Esophagus squamous epithelium (tissue), 5 donors: ENCODE results near the gene P4HTM. TPM values are rescaled to one million over a fixed set of nuclear protein-coding genes. Genes with fewer than 3 reads are reported as not detected.

ENCODE experiments used
- DNase-seq: peaks from one replicate; lab custom pipeline; 2025; lab: John Stamatoyannopoulos, UW
- H3K27ac ChIP-seq, 4 donors: fragments of 200-600 bp; sonication (generic); one replicate each; pipeline ENCODE4 v1.5.1; 2016 to 2019; ENCODE audit warnings: mild to moderate bottlenecking in 1 of 4
- H3K27me3 ChIP-seq, 4 donors: fragments of 200-600 bp; sonication (generic); 1 replicate in 3 of 4; 2 replicates in 1 of 4; pipeline versions ENCODE4 v1.5.1 to v1.6.0; 2017 to 2021; ENCODE audit warnings: antibody characterized with exemption in 1 of 4
- H3K36me3 ChIP-seq, 3 donors: fragments of 200-600 bp; sonication (generic); one replicate each; pipeline ENCODE4 v1.5.1; 2016 to 2019
- H3K4me1 ChIP-seq, 3 donors: fragments of 200-600 bp; sonication (generic); one replicate each; pipeline ENCODE4 v1.5.1; 2017 to 2019
- H3K4me3 ChIP-seq, 4 donors: fragments of 200-600 bp; sonication (generic); 1 replicate in 3 of 4; 2 replicates in 1 of 4; pipeline ENCODE4 v1.5.1; 2016 to 2019; ENCODE audit warnings: mild to moderate bottlenecking in 2 of 4, moderate library complexity in 1 of 4
- H3K9me3 ChIP-seq, 3 donors: fragments of 200-600 bp; sonication (generic); one replicate each; pipeline ENCODE4 v1.5.1; 2016 to 2019
- POLR2A ChIP-seq, 4 donors: fragments of 450-650 bp; IDR thresholded peaks; one replicate each; pipeline ENCODE4 v1.6.1; 2017; ENCODE audit warnings: antibody characterized with exemption in 4 of 4, mild to moderate bottlenecking in 4 of 4, moderate library complexity in 3 of 4
- WGBS, 2 donors: methylation state at CpG; one replicate each; pipeline ENCODE4 v1.1.5; 2018; 5-methylcytosine and 5-hydroxymethylcytosine counted together
- intact Hi-C: fragments of 100-400 bp; cut with DNase I; formaldehyde crosslinking; loops from one replicate; pipeline ENCODE4 v1.15.0; 2022
- total RNA-seq, 4 donors: library from RNA; depleted of rRNA; stranded (reverse); fragments of >200 nt; gene quantifications; one replicate each; pipeline ENCODE4 v1.1.0, GENCODE V29; 2016
- TF ChIP-seq, protein P1 (sequence below), 6 experiments: fragments of 450-650 bp in 4 of 6; fragments of 200-600 bp in 2 of 6; sonication (generic) in 2 of 6; IDR thresholded peaks; one replicate each; pipeline ENCODE4 v1.5.1; 2016 to 2019; ENCODE audit warnings: antibody characterized with exemption in 6 of 6, mild to moderate bottlenecking in 4 of 6, moderate library complexity in 4 of 6
- donor health status: DM: yes; HTN: yes; CAD: no.

Gene P4HTM
- total RNA-seq, 4 donors from 2014 or later = 5.7 to 28.1 (median 16.7) TPM

GRCh38 chr3:48962340-48962739 lies 27.7 kb upstream of the P4HTM start:
- DNase-seq = no peak
- H3K27me3 ChIP-seq = no peaks in the 10 kb centered on the region
- peaks cover 7 to 80% (median 14%) of the 10 kb centered on the region in 3 donors for H3K36me3 ChIP-seq
- no peaks in the 10 kb centered on the region for H3K9me3 ChIP-seq
- H3K4me3 ChIP-seq = no peak overlapping the region
- no peak for TF ChIP-seq POLR2A (IDR thresholded peaks at IDR 0.05)
- TF ChIP-seq, protein P1, sequence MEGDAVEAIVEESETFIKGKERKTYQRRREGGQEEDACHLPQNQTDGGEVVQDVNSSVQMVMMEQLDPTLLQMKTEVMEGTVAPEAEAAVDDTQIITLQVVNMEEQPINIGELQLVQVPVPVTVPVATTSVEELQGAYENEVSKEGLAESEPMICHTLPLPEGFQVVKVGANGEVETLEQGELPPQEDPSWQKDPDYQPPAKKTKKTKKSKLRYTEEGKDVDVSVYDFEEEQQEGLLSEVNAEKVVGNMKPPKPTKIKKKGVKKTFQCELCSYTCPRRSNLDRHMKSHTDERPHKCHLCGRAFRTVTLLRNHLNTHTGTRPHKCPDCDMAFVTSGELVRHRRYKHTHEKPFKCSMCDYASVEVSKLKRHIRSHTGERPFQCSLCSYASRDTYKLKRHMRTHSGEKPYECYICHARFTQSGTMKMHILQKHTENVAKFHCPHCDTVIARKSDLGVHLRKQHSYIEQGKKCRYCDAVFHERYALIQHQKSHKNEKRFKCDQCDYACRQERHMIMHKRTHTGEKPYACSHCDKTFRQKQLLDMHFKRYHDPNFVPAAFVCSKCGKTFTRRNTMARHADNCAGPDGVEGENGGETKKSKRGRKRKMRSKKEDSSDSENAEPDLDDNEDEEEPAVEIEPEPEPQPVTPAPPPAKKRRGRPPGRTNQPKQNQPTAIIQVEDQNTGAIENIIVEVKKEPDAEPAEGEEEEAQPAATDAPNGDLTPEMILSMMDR (IDR thresholded peaks at IDR 0.05) = no peak
- 82 to 85% methylated on average over 2 of the region's 2 CpGs for WGBS, 2 donors
- H3K4me1 ChIP-seq = no peaks in the 10 kb centered on the region
- intact Hi-C loops = no loop called here
- H3K27ac ChIP-seq = no peak overlapping the region

- H3K9me3 ChIP-seq = no peaks in the 10 kb centered on the region
- no peaks in the 10 kb centered on the region for H3K27me3 ChIP-seq
- peaks cover 7 to 80% (median 19%) of the 10 kb centered on the region in 3 donors for H3K36me3 ChIP-seq
- intact Hi-C loops = no loop called here
- no peaks in the 10 kb centered on the region for H3K4me1 ChIP-seq
- TF ChIP-seq, protein P1 (IDR thresholded peaks at IDR 0.05) = no peak
- no peak for TF ChIP-seq POLR2A (IDR thresholded peaks at IDR 0.05)
- DNase-seq = no peak
- H3K27ac ChIP-seq = no peak overlapping the region
- WGBS, 2 donors = 81 to 91% methylated on average over 4 of the region's 4 CpGs
- H3K4me3 ChIP-seq = no peak overlapping the region
These were observed 27.1 kb upstream of the P4HTM start for GRCh38 chr3:48962939-48963338.

- intact Hi-C loops = no loop called here
- Histone ChIP-seq H3K27me3 (no peaks in the 10 kb centered on the region), H3K9me3 (no peaks in the 10 kb centered on the region), H3K4me1 (no peaks in the 10 kb centered on the region), H3K4me3 (no peak overlapping the region), H3K36me3 (peaks cover 7 to 80% (median 18%) of the 10 kb centered on the region in 3 donors), H3K27ac (no peak overlapping the region)
- DNase-seq = no peak
- WGBS, 2 donors = 82 to 83% methylated on average over 2 of the region's 2 CpGs
- no peak for TF ChIP-seq POLR2A (IDR thresholded peaks at IDR 0.05)
- TF ChIP-seq, protein P1 (IDR thresholded peaks at IDR 0.05) = no peak
These were observed 26.4 kb upstream of the P4HTM start for GRCh38 chr3:48963591-48963990.

- TF ChIP-seq, protein P1 (IDR thresholded peaks at IDR 0.05) = no peak
- no peak for TF ChIP-seq POLR2A (IDR thresholded peaks at IDR 0.05)
- intact Hi-C loops = no loop called here
- Histone ChIP-seq H3K27me3 (no peaks in the 10 kb centered on the region), H3K4me3 (no peak overlapping the region), H3K4me1 (no peaks in the 10 kb centered on the region), H3K27ac (no peak overlapping the region), H3K9me3 (no peaks in the 10 kb centered on the region), H3K36me3 (peaks cover 11 to 100% (median 41%) of the 10 kb centered on the region in 3 donors)
- no peak for DNase-seq
- 56 to 85% methylated on average over 3 of the region's 3 CpGs for WGBS, 2 donors
These were observed 23.7 kb upstream of the P4HTM start for GRCh38 chr3:48966367-48966766.

GRCh38 chr3:48966876-48967361 lies 23.1 kb upstream of the P4HTM start:
- no peaks in the 10 kb centered on the region for H3K4me1 ChIP-seq
- peaks cover 11 to 100% (median 47%) of the 10 kb centered on the region in 3 donors for H3K36me3 ChIP-seq
- 73 to 80% methylated on average over 5 to 7 of the region's 7 CpGs for WGBS, 2 donors
- H3K4me3 ChIP-seq = no peak overlapping the region
- DNase-seq = no peak
- intact Hi-C loops = no loop called here
- H3K27me3 ChIP-seq = no peaks in the 10 kb centered on the region
- TF ChIP-seq, protein P1 (IDR thresholded peaks at IDR 0.05) = no peak
- no peak for TF ChIP-seq POLR2A (IDR thresholded peaks at IDR 0.05)
- H3K27ac ChIP-seq = no peak overlapping the region
- no peaks in the 10 kb centered on the region for H3K9me3 ChIP-seq
